Midbrain (tissue), 1 donor: ENCODE measurements around the gene HELZ2.

Source experiments
- DNase-seq: peaks from one replicate; lab custom pipeline; 2025; lab: John Stamatoyannopoulos, UW

HELZ2 gene

GRCh38 chr20:63553251-63553932, 20.6 kb downstream of the HELZ2 start:
- no peak for DNase-seq

DNA sequence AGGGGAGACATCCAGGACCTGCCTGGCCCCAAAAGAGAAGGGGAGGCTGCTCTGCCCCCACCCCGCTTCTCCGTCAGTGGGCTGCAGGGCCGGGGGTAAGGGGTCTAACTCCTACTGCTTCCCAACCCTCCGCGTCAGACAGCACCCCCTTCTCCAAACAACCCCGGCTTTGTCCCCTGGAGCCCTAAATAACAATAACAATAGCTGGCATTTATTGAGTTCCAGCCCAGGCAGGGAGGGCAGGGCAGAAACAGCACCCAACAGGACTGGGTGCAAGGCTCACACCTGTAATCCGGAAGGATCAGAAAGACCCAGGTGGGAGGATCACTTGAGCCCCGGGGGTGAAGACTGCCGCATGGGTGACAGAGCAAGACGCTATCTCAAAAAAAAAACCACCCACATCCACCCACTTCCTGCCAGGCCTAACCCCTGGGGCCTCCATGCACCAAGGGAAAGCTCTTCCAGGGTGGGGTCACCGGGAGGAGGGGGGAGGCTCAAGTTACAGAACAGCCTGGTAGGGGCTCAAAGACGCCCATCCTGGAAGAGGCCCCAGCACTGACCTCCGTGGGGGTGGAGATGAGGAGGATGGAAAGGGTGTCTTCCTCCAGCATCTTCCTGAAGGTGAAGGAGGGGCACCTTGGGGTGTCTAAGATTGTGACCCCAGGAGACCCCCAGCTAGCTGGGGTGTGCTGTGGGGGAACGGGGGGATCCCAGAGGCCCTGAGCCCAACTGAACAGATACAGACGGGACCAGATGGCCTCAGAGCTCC, 21.4 kb downstream of the HELZ2 start:
- DNase-seq: no peak

DNA sequence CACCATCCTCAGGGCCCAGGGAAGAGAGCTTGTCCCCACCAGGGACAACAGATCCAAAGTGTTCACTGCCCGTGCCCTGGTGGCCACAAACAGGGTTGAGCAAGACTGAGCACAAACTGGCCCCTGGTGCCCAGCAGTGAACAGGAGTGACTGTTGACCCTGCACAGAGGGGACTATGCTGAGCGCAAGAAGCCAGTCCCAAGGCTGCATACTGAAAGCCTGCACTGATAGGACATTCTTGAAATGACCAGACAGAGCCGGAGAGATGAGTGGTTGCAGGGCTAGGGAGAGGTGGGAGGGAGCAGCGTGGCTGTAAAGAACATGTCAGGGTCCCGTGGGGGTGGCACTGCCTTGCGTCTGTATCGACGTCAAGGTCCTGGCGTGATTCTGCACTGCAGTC, 23.0 kb downstream of the HELZ2 start:
- DNase-seq: no peak

- DNase-seq: no peak
Measured at GRCh38 chr20:63549679-63550282, 24.3 kb downstream of the HELZ2 start.

DNA sequence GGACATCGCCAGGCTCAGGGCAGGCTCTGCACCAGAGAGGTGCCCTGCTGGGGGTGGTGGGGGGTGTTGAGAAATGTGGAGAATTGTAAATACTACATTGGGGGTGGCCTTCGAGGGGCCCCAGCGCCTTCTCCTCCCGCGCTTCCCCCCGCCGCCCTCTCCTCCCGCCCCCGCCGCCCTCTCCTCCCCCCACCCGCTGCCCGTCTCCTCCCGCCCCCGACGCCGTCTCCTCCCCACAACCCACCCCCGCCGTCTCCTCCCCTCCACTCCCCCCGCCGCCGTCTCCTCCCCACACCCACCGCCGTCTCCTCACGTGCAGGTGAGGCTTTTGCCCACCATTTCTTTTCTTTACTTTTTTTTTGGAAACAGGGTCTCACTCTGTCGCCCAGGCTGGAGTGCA, 25.0 kb downstream of the HELZ2 start:
- no peak for DNase-seq

DNA sequence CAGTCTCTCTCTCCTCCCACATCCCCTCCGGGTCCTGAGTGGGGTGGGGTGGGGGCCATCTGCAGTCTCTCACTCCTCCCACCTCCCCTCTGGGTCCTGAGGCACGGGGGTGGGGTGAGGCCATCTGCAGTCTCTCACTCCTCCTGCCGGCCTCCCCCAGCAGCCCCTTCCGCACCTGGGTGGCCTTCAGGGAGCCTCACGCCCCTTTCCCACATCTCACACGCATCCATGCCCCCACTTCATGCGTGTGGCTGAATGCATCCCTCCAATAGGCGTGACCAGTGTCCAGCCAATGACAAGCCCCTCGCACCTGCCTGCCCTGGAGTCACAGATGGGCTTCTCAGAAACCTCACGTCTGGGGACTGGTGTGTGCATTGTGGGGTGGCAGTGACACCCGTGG, 25.5 kb downstream of the HELZ2 start:
- no peak for DNase-seq

- DNase-seq: no peak
Measured at GRCh38 chr20:63547725-63548480, 26.1 kb downstream of the HELZ2 start, which contains the start of gene SRMS. TSS of gene SRMS (minus strand) at chr20:63547749. CDS start at chr20:63547463, 286 bp downstream.

DNA sequence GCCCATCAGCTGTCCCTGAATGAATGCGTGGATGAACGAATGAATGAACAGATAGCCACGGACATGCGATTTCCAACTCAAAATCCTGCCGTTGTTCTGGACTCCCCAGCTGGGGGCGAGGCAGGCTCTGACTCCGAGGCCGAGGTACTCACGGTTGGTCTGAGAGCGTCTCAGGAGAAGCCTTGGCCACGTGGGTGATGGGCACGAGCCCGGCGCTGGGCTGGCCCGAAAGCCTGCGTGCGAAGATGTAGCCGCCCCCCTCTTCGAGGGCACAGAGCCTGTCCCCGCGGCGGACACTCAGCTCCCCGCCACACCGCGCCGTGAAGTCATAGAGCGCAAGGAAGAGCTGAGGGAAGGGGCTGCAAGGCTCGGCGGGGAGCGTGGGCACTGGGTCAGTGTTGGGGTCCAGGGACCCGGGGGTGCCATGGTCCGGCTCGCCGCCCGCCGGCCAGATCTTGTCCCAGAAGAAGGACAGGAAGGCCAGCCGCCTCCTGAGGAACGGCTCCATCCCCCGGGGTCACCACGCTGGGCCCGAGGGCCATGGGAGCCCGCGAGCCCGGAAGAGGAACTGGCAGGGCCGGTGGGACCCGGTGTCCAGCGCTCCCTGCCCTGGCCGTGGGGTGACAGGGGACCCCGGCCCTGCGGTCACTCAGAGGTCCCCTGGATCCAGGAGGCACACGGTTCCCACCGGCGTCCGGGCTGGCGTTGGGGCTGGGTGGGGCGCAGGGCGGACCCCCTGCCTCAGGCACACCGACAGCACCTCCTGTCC, 26.9 kb downstream of the HELZ2 start:
- no peak for DNase-seq

GRCh38 chr20:63546256-63546955, 27.6 kb downstream of the HELZ2 start:
- no peak for DNase-seq

- DNase-seq: no peak
Measured at GRCh38 chr20:63545814-63546213, 28.2 kb downstream of the HELZ2 start.

GRCh38 chr20:63544958-63545516, 29.0 kb downstream of the HELZ2 start:
- DNase-seq: no peak

DNA sequence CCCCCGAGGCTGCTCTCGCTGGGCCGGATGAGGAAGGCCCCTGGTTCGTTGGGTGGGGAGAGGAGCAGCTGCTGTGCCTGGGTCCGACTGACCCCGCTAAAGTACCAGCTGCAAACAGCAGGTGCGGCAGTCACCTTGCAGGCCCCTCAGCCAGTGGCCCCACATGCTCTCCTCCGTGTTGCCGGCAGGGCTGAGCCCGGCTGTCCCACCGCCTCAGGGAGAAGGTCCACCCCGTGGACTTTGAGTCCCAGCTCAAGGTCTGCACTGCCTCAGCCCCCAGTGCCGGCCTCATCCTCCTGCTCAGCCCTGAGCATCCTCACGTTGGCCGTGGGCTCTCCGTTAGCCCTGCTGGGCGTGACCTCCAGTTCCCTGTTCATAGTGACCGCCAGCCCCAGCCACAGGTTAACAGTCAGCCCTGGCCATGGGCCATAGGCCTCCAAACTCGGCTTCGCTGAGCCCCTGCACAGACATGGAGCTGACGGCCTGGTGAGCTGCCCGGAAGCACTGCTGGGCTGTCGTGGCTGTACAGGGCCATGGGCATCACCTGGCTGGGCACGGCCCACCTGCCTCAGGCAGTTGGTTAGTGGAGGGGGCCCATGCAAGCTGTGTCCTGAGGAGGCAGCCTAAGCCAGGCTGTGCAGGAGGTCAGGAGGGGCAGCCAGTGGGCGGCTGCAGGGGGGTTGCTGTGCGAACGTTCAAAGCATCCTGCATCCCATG, 29.6 kb downstream of the HELZ2 start:
- DNase-seq: no peak

DNA sequence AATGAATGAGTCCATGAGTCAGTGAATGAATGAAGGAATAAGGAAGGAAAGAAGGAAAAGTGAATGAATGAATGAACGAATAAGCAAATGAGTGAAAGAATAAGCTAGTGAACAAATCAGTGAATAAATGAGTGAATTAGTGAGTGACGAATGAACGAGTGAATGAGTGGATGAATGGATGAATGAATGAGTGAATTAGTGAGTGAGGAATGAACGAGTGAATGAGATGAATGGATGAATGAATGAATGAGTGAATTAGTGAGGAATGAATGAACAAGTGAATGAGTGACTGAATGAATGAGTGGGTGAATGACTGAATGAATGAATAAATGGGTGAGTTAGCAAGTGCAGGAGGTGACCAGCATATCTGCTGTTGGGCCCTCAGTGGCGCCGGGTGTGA, 30.3 kb downstream of the HELZ2 start:
- DNase-seq: no peak

DNA sequence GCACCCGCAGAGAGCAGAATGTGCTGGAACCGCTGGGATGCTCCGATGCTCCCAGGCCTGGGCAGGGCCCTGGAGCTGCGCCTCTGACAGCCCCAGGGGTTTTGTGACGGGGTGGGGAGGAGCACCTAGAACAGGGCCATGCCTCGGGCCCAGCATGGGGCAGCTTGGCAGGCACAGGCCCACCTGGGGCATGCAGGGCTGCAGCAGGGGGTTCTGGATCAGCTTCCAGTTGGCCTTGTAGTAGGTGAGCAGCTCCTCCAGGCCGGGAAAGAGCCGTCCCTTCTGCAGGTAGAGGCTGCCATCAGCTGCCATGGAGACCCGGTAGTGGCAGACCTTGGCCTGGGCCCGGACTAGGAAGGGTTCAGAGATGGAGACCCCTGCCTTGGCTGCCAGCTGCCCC, 30.9 kb downstream of the HELZ2 start:
- no peak for DNase-seq

DNA sequence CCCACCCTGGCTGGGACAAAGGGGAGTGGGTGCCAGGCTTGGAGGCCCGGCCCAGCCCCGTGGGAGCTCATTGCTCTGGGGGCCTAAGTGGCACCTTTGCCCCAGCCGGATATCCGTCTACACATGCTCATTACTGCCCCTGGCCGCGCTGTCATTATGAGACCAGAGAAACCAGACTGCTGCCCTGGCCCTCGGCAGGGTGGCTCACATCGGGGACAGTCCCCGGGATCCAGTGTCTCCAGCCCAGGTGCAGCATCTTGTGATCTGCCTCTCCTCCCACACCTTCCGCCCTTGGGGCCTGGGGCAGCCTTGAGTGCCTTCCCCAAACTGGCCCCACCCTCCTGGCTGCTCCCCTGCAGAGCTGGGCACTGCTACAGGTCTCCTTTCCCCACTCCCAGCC, 31.3 kb downstream of the HELZ2 start:
- DNase-seq: no peak

GRCh38 chr20:63542031-63542559, 31.9 kb downstream of the HELZ2 start:
- DNase-seq: no peak

GRCh38 chr20:63541371-63541770, 32.7 kb downstream of the HELZ2 start:
- DNase-seq: no peak

GRCh38 chr20:63540417-63541186, 33.4 kb downstream of the HELZ2 start:
- peak; percentile 22 for DNase-seq
